ENCODE data around the gene CFAP46. TPM values are rescaled to one million over a fixed set of nuclear protein-coding genes. Genes with fewer than 3 reads are reported as not detected.

CFAP46 gene
- total and polyA plus RNA-seq, 9 of the 15 experiments (the other 6 are each of a cell fraction or from before 2014, with no cell fraction given): not detected

- Histone ChIP-seq H3K9me1 (ENCODE audit: control insufficient read depth, insufficient read depth, low read length) (no peaks in the 10 kb centered on the region), H3K4me1 (replicated peaks in 1 of 2; ENCODE audit: control insufficient read depth in 2 of 2, insufficient read depth in 2 of 2, low read length in 2 of 2) (peaks cover 0 to 8% of the 10 kb centered on the region in 2 experiments; a peak in 2 of 5 replicates), H3K36me3 (ENCODE audit: control insufficient read depth, insufficient read depth, low read length) (no peaks in the 10 kb centered on the region), H3K27me3 (ENCODE audit: control insufficient read depth in 2 of 2, insufficient read depth in 2 of 2, low read length in 2 of 2) (peaks cover 0 to 42% of the 10 kb centered on the region in 2 experiments; a peak in 3 of 5 replicates), H3K4me3 (no peak overlapping the region), H3K9ac (ENCODE audit: insufficient read depth in 1 of 2, low read depth in 2 of 2, low read length in 2 of 2) (no peak overlapping the region), H3K79me2 (ENCODE audit: control insufficient read depth, insufficient read depth, low read length) (no peaks in the 10 kb centered on the region), H4K20me1 (replicated peaks; ENCODE audit: control insufficient read depth, insufficient read depth, low read length) (no peaks in the 10 kb centered on the region), H2AFZ (ENCODE audit: low read depth, low read length) (no peak overlapping the region), H3K27ac (ENCODE audit: extremely low read depth, low read depth, low read length) (no peak overlapping the region), H3K4me2 (ENCODE audit: insufficient read depth, low read length) (no peak overlapping the region), H3K9me3 (replicated peaks; ENCODE audit: control insufficient read depth, insufficient read depth, low read depth, low read length) (no peaks in the 10 kb centered on the region)
- ATAC-seq: no peak
- ChIA-PET CTCF (ENCODE audit: low intra/inter-chr PET ratio) (no interaction called here), POLR2A (no interaction called here)
- TF ChIP-seq CGGBP1 (CRISPR knock-in tag; IDR thresholded peaks at IDR 0.05) (no peak), NFE2L1 (tag; IDR thresholded peaks at IDR 0.05; ENCODE audit: borderline replicate concordance, low read depth) (no peak), PCBP1 (IDR thresholded peaks at IDR 0.05; ENCODE audit: low read depth, low read length, poor library complexity, severe bottlenecking) (no peak), ERF (CRISPR knock-in tag; IDR thresholded peaks at IDR 0.05) (no peak), JUNB (CRISPR knock-in tag; conservative IDR thresholded peaks at IDR 0.05) (no peak), KLF13 (tag; IDR thresholded peaks at IDR 0.05; ENCODE audit: borderline replicate concordance, low read depth) (no peak), NCOR1 (IDR thresholded peaks at IDR 0.05) (no peak)
- TF ChIP-seq, protein P1, sequence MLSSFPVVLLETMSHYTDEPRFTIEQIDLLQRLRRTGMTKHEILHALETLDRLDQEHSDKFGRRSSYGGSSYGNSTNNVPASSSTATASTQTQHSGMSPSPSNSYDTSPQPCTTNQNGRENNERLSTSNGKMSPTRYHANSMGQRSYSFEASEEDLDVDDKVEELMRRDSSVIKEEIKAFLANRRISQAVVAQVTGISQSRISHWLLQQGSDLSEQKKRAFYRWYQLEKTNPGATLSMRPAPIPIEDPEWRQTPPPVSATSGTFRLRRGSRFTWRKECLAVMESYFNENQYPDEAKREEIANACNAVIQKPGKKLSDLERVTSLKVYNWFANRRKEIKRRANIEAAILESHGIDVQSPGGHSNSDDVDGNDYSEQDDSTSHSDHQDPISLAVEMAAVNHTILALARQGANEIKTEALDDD (IDR thresholded peaks at IDR 0.05): no peak
- TF ChIP-seq, protein P2, sequence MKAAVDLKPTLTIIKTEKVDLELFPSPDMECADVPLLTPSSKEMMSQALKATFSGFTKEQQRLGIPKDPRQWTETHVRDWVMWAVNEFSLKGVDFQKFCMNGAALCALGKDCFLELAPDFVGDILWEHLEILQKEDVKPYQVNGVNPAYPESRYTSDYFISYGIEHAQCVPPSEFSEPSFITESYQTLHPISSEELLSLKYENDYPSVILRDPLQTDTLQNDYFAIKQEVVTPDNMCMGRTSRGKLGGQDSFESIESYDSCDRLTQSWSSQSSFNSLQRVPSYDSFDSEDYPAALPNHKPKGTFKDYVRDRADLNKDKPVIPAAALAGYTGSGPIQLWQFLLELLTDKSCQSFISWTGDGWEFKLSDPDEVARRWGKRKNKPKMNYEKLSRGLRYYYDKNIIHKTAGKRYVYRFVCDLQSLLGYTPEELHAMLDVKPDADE (conservative IDR thresholded peaks at IDR 0.05; ENCODE audit: control insufficient read depth, low read depth, low read length): no peak
- TF ChIP-seq, protein P3, sequence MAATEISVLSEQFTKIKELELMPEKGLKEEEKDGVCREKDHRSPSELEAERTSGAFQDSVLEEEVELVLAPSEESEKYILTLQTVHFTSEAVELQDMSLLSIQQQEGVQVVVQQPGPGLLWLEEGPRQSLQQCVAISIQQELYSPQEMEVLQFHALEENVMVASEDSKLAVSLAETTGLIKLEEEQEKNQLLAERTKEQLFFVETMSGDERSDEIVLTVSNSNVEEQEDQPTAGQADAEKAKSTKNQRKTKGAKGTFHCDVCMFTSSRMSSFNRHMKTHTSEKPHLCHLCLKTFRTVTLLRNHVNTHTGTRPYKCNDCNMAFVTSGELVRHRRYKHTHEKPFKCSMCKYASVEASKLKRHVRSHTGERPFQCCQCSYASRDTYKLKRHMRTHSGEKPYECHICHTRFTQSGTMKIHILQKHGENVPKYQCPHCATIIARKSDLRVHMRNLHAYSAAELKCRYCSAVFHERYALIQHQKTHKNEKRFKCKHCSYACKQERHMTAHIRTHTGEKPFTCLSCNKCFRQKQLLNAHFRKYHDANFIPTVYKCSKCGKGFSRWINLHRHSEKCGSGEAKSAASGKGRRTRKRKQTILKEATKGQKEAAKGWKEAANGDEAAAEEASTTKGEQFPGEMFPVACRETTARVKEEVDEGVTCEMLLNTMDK (IDR thresholded peaks at IDR 0.05; ENCODE audit: borderline replicate concordance, insufficient read depth, low read depth, low read length, poor library complexity, severe bottlenecking): no peak
- no peak for FAIRE-seq
- intact Hi-C loops (cut with micrococcal nuclease): no loop called here
- DNase-seq (ENCODE audit: extremely low read depth in 1 of 4, low spot score in 3 of 4): no peak
- WGBS (ENCODE audit: insufficient coverage, low coverage, missing lambda C conversion rate): under 1% methylated on average over 12 of the region's 15 CpGs
- in situ Hi-C loops (cut with MboI): no loop called here
- no TSS peak for BruUV-seq (replicated peaks)
These were observed 21.9 kb upstream of the CFAP46 start for GRCh38 chr10:132964231-132964630.
